H9 (cell line): ENCODE measurements around the gene KIF18B. TPM values are rescaled to one million over a fixed set of nuclear protein-coding genes. Genes with fewer than 3 reads are reported as not detected.

Source experiments
- DNase-seq: peaks from one replicate; pipeline ENCODE4 v3.0.0-alpha.2; 2017
- H2AFZ ChIP-seq: one replicate; pipeline ENCODE4 v1.6.1; 2013; ENCODE audit warnings: mild to moderate bottlenecking, low read length, control low read depth, moderate library complexity
- H2AK5ac ChIP-seq: 2 replicates; pipeline ENCODE4 v1.6.1; 2013; ENCODE audit warnings: low read length, control low read depth, mixed read lengths; ENCODE audit not compliant: insufficient read length
- H2BK120ac ChIP-seq: one replicate; pipeline ENCODE4 v1.6.1; 2013; ENCODE audit warnings: low read depth, mild to moderate bottlenecking, low read length, control low read depth, inconsistent platforms; ENCODE audit not compliant: poor library complexity, severe bottlenecking
- H2BK12ac ChIP-seq: 2 replicates; pipeline ENCODE4 v1.6.1; 2013; ENCODE audit warnings: low read length, control low read depth, mixed read lengths, low read depth; ENCODE audit not compliant: insufficient read length
- H2BK15ac ChIP-seq: 2 replicates; pipeline ENCODE4 v1.6.1; 2013; ENCODE audit warnings: low read depth, low read length, control low read depth
- H2BK20ac ChIP-seq: one replicate; pipeline ENCODE4 v1.6.1; 2013; ENCODE audit warnings: low read depth, mild to moderate bottlenecking, low read length, control low read depth, inconsistent platforms; ENCODE audit not compliant: poor library complexity, severe bottlenecking
- H2BK5ac ChIP-seq: 2 replicates; pipeline ENCODE4 v1.6.1; 2013; ENCODE audit warnings: low read length, control low read depth, mixed read lengths; ENCODE audit not compliant: insufficient read length
- H3K14ac ChIP-seq: 2 replicates; pipeline ENCODE4 v1.6.1; 2013; ENCODE audit warnings: low read length, control low read depth; ENCODE audit not compliant: insufficient read depth
- H3K18ac ChIP-seq: 2 replicates; pipeline ENCODE4 v1.6.1; 2013; ENCODE audit warnings: low read depth, mild to moderate bottlenecking, mixed read lengths, low read length, control low read depth; ENCODE audit not compliant: insufficient read length
- H3K23ac ChIP-seq: 2 replicates; pipeline ENCODE4 v1.6.1; 2013; ENCODE audit warnings: low read length, control low read depth, mixed read lengths, low read depth; ENCODE audit not compliant: insufficient read length
- H3K23me2 ChIP-seq: 2 replicates; pipeline ENCODE4 v1.6.1; 2013; ENCODE audit warnings: low read depth, mild to moderate bottlenecking, mixed read lengths, low read length, control low read depth; ENCODE audit not compliant: insufficient read length, poor library complexity, severe bottlenecking
- H3K27ac ChIP-seq: 2 replicates; pipeline ENCODE4 v1.5.1; 2013; ENCODE audit warnings: low read length, control low read depth, mixed read lengths, low read depth; ENCODE audit not compliant: insufficient read length
- H3K27me3 ChIP-seq: 2 replicates; pipeline ENCODE4 v1.6.1; 2013; ENCODE audit warnings: low read length, control low read depth, inconsistent platforms; ENCODE audit not compliant: insufficient read depth
- H3K4ac ChIP-seq: 2 replicates; pipeline ENCODE4 v1.6.1; 2013; ENCODE audit warnings: low read depth, mild to moderate bottlenecking, control low read depth, inconsistent platforms, low read length, moderate library complexity
- H3K4me1 ChIP-seq: 2 replicates; pipeline ENCODE4 v1.6.1; 2013; ENCODE audit warnings: low read length, control low read depth, inconsistent platforms; ENCODE audit not compliant: insufficient read depth
- H3K4me2 ChIP-seq: 2 replicates; pipeline ENCODE4 v1.6.1; 2013; ENCODE audit warnings: low read length, control low read depth, mixed read lengths; ENCODE audit not compliant: insufficient read length, insufficient read depth
- H3K56ac ChIP-seq: 2 replicates; pipeline ENCODE4 v1.6.1; 2013; ENCODE audit warnings: low read depth, mild to moderate bottlenecking, mixed read lengths, low read length, control low read depth; ENCODE audit not compliant: insufficient read length
- H3K79me1 ChIP-seq: 2 replicates; pipeline ENCODE4 v1.6.1; 2013; ENCODE audit warnings: low read depth, mild to moderate bottlenecking, moderate library complexity, low read length, control low read depth, inconsistent platforms; ENCODE audit not compliant: insufficient read depth, poor library complexity, severe bottlenecking
- H3K79me2 ChIP-seq: 2 replicates; pipeline ENCODE4 v1.6.1; 2013; ENCODE audit warnings: low read length, control low read depth, inconsistent platforms; ENCODE audit not compliant: insufficient read depth
- H3K9ac ChIP-seq: 2 replicates; pipeline ENCODE4 v1.6.1; 2013; ENCODE audit warnings: low read length, control low read depth, mixed read lengths; ENCODE audit not compliant: insufficient read length; ENCODE audit errors: extremely low read depth
- H3K9me3 ChIP-seq: one replicate; pipeline ENCODE4 v1.6.1; 2013; ENCODE audit warnings: low read depth, low read length, inconsistent platforms; ENCODE audit not compliant: control insufficient read depth
- H3T11ph ChIP-seq: one replicate; pipeline ENCODE4 v1.6.1; 2013; ENCODE audit warnings: mild to moderate bottlenecking, low read length, control low read depth, inconsistent platforms
- H4K20me1 ChIP-seq: one replicate; pipeline ENCODE4 v1.6.1; 2013; ENCODE audit not compliant: control insufficient read depth, insufficient read length, insufficient read depth
- H4K5ac ChIP-seq: 2 replicates; pipeline ENCODE4 v1.6.1; 2013; ENCODE audit warnings: low read depth, mild to moderate bottlenecking, mixed read lengths, low read length, control low read depth; ENCODE audit not compliant: insufficient read length
- H4K8ac ChIP-seq: replicated peaks from 2 replicates; pipeline ENCODE4 v1.6.1; 2013; ENCODE audit warnings: low read length, control low read depth, mixed read lengths, low read depth; ENCODE audit not compliant: insufficient read length
- H4K91ac ChIP-seq: 2 replicates; pipeline ENCODE4 v1.6.1; 2013; ENCODE audit warnings: low read depth, mild to moderate bottlenecking, moderate library complexity, mixed read lengths, low read length, control low read depth; ENCODE audit not compliant: insufficient read length
- H3K27ac Mint-ChIP-seq, 3 experiments: 2 replicates in 2 of 3; 3 replicates in 1 of 3; pipeline ENCODE4 v1.8.0; 2020 to 2021; ENCODE audit warnings: mixed read lengths in 3 of 3, mild to moderate bottlenecking in 1 of 3, moderate library complexity in 1 of 3
- H3K27me3 Mint-ChIP-seq: 2 replicates; pipeline ENCODE4 v1.8.0; 2021; ENCODE audit warnings: low read depth, mild to moderate bottlenecking, moderate library complexity, mixed read lengths
- H3K36me3 Mint-ChIP-seq, 3 experiments: 2 replicates in 2 of 3; 3 replicates in 1 of 3; pipeline ENCODE4 v1.8.0; 2020 to 2021; ENCODE audit warnings: low read depth in 3 of 3, mixed read lengths in 3 of 3; ENCODE audit not compliant: insufficient read depth in 1 of 3
- H3K4me1 Mint-ChIP-seq, 2 experiments: 2 replicates each; pipeline ENCODE4 v1.8.0; 2020; ENCODE audit warnings: mixed read lengths in 2 of 2
- H3K4me3 Mint-ChIP-seq, 2 experiments: 2 replicates in 1 of 2; 3 replicates in 1 of 2; pipeline ENCODE4 v1.8.0; 2020 to 2021; ENCODE audit warnings: mild to moderate bottlenecking in 2 of 2, mixed read lengths in 2 of 2, moderate library complexity in 1 of 2
- H3K9me3 Mint-ChIP-seq, 2 experiments: 2 replicates in 1 of 2; 3 replicates in 1 of 2; pipeline ENCODE4 v1.8.0; 2020; ENCODE audit warnings: mild to moderate bottlenecking in 2 of 2, mixed read lengths in 2 of 2, moderate library complexity in 1 of 2
- CTCF ChIP-seq: fragments of 200-600 bp; sonication (generic); conservative IDR thresholded peaks from 3 replicates; pipeline ENCODE4 v1.8.0; 2021; ENCODE audit warnings: antibody characterized with exemption, mild to moderate bottlenecking
- WGBS: extraction: QIAGEN DNeasy Blood & Tissue Kit; methylation state at CpG from one replicate; pipeline ENCODE4 v1.1.7; 2013; ENCODE audit warnings: missing lambda C conversion rate, low lambda C conversion rate, mixed read lengths; ENCODE audit not compliant: insufficient read length; ENCODE audit errors: extremely low coverage; 5-methylcytosine and 5-hydroxymethylcytosine counted together
- total RNA-seq: library from RNA; stranded (reverse); gene quantifications from 2 replicates; pipeline ENCODE4 v1.2.1, GENCODE V29; 2021

The KIF18B gene
- total RNA-seq, 1 experiment from 2014 or later = 51.8 TPM

DNA sequence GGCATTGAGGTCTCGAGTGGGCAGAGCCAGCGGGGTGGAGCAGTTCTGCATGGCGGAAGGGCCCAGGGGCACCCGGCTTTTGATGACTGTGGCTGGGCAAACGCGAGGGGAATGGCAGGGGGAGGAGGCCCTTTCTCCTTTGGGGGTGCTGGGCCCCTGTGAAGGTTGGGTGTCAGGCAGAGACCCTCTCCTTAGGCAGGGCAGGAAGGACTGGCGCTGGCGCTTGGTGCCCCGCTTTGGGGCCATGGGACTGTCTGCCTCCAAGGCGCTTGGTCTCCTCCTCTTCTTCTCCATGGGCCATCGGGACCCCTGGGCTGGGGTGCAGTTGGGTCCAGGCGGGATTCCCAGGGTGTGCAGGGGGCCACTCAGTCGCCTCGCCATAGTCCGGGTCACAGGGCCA, 19.4 kb downstream of the KIF18B start:
- no peaks in the 10 kb centered on the region for H3K79me2 ChIP-seq
- no peak for TF ChIP-seq CTCF
- H2BK15ac ChIP-seq = no peak overlapping the region
- H3K27ac ChIP-seq = no peak overlapping the region
- no peak overlapping the region for H2BK12ac ChIP-seq
- no peaks in the 10 kb centered on the region for H3K23me2 ChIP-seq
- no peak for DNase-seq
- H3K79me1 ChIP-seq = no peaks in the 10 kb centered on the region
- no peak overlapping the region for H2AK5ac ChIP-seq
- no peaks in the 10 kb centered on the region for H3K9me3 Mint-ChIP-seq
- H2AFZ ChIP-seq = no peak overlapping the region
- no peak overlapping the region for H3K56ac ChIP-seq
- no peak overlapping the region for H3T11ph ChIP-seq
- peaks cover 0 to 8% of the 10 kb centered on the region in 2 experiments; a peak in 1 of 4 replicates for H3K4me1 Mint-ChIP-seq
- no peak overlapping the region for H4K8ac ChIP-seq
- no CpG with 5 or more reads among the region's 15 CpGs for whole genome bisulfite sequencing
- no peak overlapping the region for H2BK5ac ChIP-seq
- no peak overlapping the region for H3K9ac ChIP-seq
- no peak overlapping the region for H3K23ac ChIP-seq
- H4K20me1 ChIP-seq = no peaks in the 10 kb centered on the region
- no peaks in the 10 kb centered on the region; the same call in 1 of the 2 replicates for H3K27me3 Mint-ChIP-seq
- H3K18ac ChIP-seq = no peak overlapping the region
- H4K91ac ChIP-seq = no peak overlapping the region
- H3K36me3 Mint-ChIP-seq = peaks cover 41 to 78% (median 75%) of the 10 kb centered on the region in 3 experiments
- H3K4ac ChIP-seq = no peak overlapping the region
- no peaks in the 10 kb centered on the region for H3K27me3 ChIP-seq
- no peak overlapping the region for H2BK120ac ChIP-seq
- H2BK20ac ChIP-seq = no peak overlapping the region
- no peak overlapping the region for H3K4me2 ChIP-seq
- H3K4me3 Mint-ChIP-seq = no peak overlapping the region
- no peak overlapping the region for H3K27ac Mint-ChIP-seq
- no peaks in the 10 kb centered on the region for H3K4me1 ChIP-seq
- no peak overlapping the region for H4K5ac ChIP-seq
- no peaks in the 10 kb centered on the region for H3K9me3 ChIP-seq
- H3K14ac ChIP-seq = no peak overlapping the region
